Stimulated activated CD4-positive, alpha-beta T cell treated with anti-CD3 and anti-CD28 coated beads, Interleukin-15, amount 100 ng/mL, for 1 hour (primary cell): Measurements from ENCODE around the gene SMARCA2.

Experiments
- DNase-seq, 2 donors: peaks; one replicate each; pipeline ENCODE4 v3.0.0-alpha.2; 2020; ENCODE audit warnings: low read depth in 1 of 2, low spot score in 1 of 2

SMARCA2 gene

GRCh38 chr9:2166203-2166602, 151.1 kb downstream of the SMARCA2 start:
- no peak for DNase-seq

GRCh38 chr9:2169035-2169434, 153.9 kb downstream of the SMARCA2 start:
- DNase-seq, result no peak

- DNase-seq, result no peak
Measured at GRCh38 chr9:2170722-2171121, 155.6 kb downstream of the SMARCA2 start.

DNA sequence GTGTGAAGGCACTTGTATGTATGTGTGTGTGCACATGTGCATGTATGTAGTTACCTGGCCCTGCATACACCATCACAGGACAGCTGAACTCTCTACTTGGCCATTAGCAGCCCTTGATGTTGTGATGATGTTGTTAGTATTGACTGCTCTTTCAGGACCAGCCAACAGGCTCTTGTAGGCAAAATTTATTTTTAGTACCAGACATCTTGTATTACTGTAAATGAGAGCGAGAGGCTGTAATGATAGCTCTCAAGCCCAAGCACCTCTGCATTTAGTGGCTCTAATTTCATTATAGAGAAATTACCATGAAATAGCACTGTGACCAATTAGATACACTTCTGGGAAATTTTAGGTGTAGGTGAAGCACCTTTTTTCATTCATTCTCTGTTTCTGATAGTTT, 158.0 kb downstream of the SMARCA2 start:
- DNase-seq, result no peak

- no peak for DNase-seq
Measured at GRCh38 chr9:2173861-2174260, 158.7 kb downstream of the SMARCA2 start.

- DNase-seq, result no peak
Measured at GRCh38 chr9:2174306-2174705, 159.2 kb downstream of the SMARCA2 start.

GRCh38 chr9:2174911-2175310, 159.8 kb downstream of the SMARCA2 start:
- DNase-seq, result no peak

- no peak for DNase-seq
Measured at GRCh38 chr9:2177121-2177520, 162.0 kb downstream of the SMARCA2 start.

DNA sequence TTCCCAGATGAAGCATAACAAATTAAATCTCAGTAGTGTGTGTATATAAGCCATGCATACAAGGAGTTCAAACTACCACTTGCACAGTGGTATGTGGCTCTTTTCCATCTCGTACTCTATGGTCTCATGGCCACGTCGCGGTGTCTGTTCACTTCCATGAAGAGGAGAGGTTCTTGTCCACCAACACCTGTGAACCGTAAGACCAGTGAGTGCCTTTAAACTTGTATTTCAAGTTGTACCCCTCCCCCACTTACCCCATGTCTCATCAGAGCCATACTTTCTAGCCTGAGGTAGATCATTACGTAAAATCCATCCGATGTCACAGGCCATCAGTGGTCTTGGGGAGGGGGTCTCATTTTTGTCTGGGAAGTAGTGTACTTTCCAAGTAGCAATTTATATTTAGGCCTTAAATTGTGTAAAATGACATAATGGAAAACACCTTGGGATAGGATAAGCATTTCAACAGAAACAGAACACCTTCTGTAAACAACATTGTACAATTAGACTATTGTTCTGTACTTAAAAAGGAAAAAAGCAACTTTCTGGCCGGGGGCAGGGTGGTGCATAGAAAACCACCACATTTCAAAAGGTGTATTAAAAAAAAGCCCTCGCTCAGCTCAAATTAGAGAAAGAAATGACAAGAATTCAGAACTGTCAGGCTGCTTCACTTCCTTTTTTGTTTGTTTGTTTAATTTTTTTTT, 163.0 kb downstream of the SMARCA2 start:
- no peak for DNase-seq

GRCh38 chr9:2179567-2179966, 164.4 kb downstream of the SMARCA2 start:
- no peak for DNase-seq

GRCh38 chr9:2180154-2180553, 165.0 kb downstream of the SMARCA2 start:
- no peak for DNase-seq

GRCh38 chr9:2180704-2181103, 165.6 kb downstream of the SMARCA2 start:
- no peak for DNase-seq

- no peak for DNase-seq
Measured at GRCh38 chr9:2181792-2182191, 166.6 kb downstream of the SMARCA2 start.

DNA sequence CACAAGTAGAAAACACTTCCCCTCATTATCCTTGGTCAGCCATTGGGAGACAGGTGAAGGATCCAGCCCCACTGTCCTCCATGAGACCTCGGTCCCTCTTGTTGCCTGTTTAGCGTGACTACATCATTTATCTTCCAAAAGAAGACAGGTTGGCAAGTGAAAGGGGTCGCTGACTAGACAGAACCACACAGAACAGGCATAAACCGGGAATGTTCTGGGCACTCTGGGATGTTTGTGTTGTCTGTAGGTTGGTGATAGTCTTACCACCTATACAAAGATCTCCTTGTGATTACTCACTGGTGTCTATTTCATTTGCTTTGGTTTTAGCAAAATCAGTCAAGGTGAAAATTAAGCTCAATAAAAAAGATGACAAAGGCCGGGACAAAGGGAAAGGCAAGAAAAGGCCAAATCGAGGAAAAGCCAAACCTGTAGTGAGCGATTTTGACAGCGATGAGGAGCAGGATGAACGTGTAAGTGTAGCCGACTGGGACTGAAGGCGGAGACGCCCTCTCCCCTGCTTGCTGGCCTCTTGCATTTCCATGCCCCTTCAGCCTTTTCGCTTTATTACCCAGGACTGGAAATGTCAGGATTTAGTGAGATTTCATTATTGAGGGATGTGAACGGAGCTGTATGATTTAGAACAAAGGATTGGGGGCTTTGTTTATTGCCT, 175.9 kb downstream of the SMARCA2 start:
- no peak for DNase-seq

GRCh38 chr9:2191609-2191972, 176.4 kb downstream of the SMARCA2 start:
- DNase-seq, result no peak

DNA sequence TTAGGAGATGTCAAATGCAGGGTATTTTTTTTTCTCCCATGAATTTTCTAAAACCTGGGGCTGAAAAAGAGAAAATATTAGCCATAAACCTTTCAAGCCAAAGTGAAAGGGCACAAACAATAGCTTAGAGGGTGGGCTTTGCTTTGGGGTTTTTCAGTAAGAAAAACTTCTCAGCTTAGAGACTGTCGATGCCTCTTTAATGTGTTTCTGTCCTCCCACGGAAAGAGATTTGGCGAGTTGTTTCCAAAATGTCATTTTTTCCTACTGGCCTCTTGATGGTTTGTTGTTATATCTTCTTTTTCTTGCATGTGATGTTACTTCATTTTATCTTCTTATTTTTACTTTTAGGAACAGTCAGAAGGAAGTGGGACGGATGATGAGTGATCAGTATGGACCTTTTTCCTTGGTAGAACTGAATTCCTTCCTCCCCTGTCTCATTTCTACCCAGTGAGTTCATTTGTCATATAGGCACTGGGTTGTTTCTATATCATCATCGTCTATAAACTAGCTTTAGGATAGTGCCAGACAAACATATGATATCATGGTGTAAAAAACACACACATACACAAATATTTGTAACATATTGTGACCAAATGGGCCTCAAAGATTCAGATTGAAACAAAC, 177.3 kb downstream of the SMARCA2 start:
- no peak for DNase-seq

- DNase-seq, result no peak
Measured at GRCh38 chr9:2193552-2193951, 178.4 kb downstream of the SMARCA2 start.

DNA sequence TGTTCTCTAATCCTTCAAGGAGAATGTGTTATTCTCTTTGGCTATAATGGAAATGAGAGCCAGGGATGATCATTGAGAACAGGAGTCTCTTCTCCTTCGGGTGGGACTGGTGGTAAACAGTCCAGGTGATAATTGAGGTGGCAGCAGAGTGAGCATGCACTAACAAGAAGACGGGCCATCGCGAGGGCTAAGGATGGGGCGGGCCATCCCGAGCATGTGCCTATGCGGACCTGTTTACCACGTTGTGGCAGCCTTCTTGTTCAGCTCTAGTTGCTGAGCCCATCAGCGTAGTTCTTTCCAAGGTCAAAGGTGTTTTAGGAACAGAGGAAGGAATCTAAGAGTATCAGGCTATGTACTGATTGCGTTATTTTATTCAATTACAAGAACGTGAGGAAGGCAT, 180.1 kb downstream of the SMARCA2 start:
- DNase-seq, result no peak

DNA sequence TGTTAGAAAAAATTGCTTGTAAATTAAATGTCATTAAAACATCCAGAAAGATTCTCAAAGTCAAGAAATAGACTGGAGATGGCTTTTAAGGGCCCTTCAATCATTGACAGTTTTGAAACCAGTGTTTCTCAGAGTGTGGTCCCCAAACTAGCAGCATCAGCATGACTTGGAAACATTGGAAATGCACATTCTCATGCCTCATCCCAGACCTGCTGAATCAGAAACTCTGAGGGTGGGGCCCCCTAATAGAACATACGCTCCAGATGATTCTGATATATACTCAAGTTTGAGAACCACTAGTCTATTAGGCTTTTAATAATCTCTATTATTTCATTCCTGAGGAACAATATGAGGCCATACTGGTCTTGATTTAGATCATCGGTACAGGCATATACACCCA, 181.6 kb downstream of the SMARCA2 start:
- no peak for DNase-seq

GRCh38 chr9:2198956-2199635, 183.9 kb downstream of the SMARCA2 start:
- no peak for DNase-seq

DNA sequence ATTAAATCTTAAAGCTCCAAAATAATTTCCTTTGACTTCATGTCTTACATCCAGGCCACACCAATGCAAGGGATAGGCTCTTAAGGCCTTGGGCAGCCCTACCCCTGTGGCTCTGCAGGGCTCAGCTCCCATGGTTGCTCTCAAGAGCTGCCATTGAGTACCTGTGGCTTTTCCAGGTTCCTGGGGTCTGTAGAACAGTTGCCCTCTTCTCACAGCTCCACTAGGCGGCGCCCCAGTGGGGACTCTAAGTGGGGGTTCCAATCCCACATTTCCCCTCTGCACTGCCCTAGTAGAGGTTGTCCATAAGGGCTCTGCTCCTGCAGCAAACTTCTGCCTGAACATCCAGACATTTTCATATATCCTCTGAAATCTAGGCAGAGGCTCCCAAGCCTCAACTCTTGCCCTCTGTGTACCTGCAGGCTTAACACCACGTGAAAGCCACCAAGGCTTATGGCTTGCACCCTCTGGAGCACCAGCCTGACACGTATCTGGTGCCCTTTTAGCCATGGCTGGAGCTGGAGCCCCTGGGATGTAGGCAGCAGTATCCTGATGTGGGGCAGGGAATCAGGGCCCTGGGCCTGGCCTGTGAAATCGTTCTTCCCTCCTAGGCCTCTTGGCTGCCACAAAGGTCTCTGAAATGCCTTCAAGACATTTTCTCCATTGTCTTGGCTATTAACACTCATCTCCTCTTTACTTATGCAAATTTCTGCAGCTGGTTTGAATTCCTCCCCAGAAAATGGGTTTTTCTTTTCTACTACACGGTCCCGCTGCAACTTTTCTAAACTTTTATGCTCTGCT, 185.1 kb downstream of the SMARCA2 start:
- DNase-seq, result no peak
